GM21576 (cell line): ENCODE data around the gene ZNF562.
A peak's percentile ranks its signal among the peaks of the same experiment; 100 is the strongest.

Experiments
- ATAC-seq: cut with Tn5 transposase; IDR thresholded peaks from one replicate; pipeline ENCODE4 v1.9.1; 2021; ENCODE audit warnings: mild to moderate bottlenecking, moderate library complexity; ENCODE audit not compliant: unreplicated experiment

The ZNF562 gene

DNA sequence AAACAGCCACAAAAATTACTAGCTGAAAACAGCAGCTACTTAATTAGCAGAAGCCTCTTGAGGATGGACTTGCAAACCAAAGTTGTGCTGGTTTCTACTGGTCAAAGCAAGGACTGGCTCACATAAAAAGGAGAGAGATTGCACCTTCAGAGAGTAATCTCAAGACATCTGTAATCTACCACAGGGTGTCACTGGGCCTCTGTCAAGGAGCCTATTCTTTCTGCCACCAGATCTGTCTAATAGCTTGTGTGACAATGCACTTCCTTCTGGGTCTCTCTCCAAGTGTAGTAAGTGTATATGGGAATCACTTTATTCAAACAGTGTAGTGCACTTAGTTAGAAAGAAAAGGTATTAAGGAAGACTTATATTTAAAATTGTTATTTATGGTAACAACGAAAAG lies 29.4 kb downstream of the ZNF562 start:
- no peak for ATAC-seq

DNA sequence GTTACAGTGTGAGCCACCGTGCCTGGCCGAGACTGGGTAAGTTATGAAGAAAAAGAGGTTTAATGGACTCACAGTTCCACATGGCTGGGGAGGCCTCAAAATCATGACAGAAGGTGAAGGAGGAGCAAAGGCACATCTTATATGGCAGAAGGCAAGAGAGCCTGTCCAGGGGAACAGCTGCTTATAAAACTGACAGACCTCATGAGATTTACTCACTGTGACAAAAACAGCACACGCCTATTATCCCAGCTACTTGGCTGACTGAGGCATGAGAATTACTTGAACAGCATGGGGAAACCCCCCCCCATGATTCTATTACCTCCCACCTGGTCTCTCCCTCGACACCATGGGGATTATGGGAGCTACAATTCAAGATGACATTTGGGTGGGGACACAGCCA lies 30.4 kb downstream of the ZNF562 start:
- ATAC-seq = no peak

DNA sequence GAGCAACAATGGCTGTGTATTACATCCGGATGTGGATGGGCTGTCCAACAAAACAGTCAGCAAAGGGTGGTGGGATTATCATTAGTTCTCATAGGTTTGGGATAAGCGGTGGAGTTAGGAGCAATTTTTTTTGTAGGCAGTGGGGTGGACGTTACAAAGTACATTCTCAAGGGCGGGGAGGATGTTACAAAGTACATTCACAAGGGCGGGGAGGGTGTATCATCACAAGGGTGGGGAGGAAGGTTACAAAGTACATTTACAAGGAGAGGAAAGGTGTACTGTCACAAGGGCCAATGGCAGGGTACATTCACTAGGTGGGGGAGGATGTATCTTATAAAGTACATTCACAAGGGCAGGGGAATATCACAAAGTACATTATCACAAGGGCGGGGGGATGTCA lies 33.1 kb downstream of the ZNF562 start:
- ATAC-seq = no peak

DNA sequence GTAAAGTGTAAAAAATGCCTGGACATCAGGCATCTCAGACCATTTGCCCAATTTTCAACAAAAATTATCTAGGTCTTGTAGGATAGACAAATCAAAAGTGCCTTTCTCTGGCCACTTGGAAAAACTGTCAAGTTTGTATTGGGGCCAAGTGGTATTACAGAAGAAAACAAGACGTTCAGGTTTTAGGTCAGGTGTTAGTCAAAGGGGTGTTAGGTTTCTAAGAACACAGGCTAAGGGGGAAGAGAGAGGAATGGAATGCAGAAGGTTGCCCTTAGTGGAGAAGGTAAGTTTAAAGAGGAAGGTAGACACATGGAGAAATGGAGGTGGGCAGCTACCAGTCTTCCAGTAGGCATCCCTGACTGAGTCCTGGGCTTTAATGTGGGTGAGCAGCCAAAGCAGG lies 33.9 kb downstream of the ZNF562 start:
- no peak for ATAC-seq

DNA sequence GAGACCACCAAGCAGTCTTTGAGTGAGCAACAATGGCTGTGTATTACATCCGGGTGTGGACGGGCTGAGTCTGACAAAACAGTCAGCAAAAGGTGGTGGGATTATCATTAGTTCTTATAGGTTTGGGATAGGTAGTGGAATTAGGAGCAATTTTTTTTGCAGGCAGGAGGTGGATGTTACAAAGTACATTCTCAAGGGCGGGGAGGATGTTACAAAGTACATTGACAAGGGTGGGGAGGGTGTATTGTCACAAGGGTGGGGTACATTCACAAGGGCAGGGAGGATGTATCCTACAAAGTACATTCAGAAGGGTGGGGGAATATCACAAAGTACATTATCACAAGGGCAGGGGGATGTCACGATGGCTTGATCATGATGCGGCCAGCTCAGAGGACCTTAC lies 38.9 kb downstream of the ZNF562 start:
- ATAC-seq = no peak

DNA sequence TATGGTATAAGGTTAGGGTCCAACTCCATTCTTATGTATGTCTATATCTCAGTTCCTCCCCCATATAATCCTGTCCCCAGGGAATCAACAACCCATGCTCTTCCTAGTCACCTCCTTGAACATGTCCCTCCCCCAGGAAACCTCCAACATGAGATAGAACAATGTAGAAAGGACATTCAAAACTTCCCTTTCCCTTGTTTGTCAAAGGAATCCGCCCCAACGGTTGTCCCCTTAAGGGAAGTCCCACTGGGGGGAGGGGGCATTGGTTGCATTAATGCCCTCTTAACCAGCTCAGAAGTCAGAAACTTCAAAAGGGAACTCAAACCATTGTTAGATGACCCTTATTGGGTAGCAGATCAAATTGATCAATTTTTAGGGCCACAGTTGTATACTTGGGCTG lies 47.0 kb downstream of the ZNF562 start:
- no peak for ATAC-seq

DNA sequence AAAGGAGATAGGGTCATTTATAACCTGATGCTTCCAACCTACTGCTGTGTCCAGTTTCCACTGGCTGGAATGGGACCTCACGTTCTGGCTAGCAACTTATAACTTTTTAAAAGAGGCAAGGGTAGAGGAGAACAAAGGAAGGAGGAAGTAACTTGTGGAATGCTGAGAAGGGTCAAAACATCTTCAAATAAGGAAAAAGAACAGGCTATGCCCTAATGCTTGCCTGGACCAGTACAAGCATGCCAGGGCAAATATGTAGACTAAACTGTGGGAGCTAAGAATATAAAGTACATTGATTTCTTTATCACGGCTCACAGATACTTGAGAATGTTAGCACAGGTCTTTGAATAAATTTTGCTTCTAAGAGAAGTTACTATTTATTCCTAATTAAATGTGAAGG lies 52.4 kb downstream of the ZNF562 start:
- ATAC-seq = no peak

DNA sequence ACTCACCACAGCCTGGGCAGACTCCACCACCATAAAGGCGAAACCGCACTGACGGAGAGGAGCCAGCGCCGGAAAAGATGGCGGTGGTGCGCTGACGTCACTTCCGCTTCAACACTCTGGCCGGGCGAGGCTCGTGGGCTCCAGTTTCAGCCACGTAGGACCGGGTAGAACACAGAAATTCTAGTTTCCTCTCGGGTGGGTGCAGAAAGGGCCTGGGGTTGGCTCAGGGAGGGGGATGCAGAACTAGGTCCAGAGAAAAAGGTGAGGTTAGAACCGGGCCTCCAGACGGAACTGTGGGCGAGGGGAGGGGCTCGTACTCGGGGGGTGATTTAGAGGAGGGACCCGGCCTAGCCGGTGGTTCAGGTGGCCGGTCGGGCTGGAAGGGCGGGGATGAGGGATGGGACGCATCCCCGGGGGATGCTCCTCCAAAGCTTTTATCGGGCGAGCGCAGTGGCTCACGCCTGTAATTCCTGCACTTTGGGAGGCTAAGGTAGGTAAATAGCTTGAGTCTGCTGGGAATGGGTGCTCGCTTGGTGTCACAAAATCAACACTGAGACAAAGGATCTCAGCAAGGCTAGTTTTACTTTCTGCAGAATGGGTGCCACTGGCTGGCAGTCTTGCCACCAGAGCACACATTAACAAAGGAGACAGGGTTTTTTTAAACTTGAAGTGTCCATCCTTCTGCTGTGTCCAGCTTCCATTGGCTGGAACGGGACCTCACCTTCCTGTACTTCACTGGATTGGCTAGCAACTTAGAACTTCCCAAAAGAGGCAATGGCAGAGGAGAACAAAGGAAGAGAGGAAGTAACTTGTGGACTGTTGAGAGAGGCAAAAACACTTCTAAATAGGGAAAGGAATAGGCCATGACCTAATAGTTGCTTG lies 53.5 kb downstream of the ZNF562 start, which contains the start of gene ZNF561:
Gene ZNF561 (minus strand): TSS at position 77 of the 882 bp plus-strand sequence. CDS start 1,776 bp downstream, outside the sequence.
- peak; percentile 75 for ATAC-seq

DNA sequence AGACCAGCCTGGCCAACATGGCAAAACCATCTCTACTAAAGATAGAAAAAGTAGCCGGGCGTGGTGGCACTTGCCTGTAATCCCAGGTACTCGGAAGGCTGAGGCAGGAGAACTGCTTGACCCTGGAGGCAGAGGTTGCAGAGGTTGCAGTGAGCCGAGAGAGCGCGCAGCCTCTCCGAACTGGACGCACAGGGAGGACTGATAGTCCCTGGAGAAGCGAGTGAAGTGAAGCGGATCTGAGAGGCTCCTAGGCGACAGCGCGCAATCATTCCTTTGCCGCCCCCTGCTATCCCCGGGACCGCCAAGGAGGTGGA lies 54.1 kb downstream of the ZNF562 start:
- ATAC-seq = no peak

DNA sequence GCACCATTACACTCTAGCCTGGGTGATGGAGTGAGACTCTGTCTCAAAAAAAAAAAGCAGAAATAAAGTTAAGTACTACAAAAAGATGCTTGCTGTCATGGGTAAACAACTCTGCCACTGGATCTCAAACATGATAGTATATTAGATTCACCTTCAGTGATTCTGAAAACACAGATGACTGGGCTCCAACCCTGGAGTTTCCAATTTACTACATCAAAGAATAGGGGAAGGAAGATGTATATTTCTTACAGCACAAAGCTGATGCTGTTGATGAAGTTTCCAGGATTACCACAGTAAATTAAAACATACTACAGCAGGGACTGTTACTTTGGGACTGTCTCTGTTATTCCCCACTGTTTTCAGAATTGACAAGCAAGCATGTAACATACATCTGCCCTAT lies 59.1 kb downstream of the ZNF562 start:
- ATAC-seq = no peak

DNA sequence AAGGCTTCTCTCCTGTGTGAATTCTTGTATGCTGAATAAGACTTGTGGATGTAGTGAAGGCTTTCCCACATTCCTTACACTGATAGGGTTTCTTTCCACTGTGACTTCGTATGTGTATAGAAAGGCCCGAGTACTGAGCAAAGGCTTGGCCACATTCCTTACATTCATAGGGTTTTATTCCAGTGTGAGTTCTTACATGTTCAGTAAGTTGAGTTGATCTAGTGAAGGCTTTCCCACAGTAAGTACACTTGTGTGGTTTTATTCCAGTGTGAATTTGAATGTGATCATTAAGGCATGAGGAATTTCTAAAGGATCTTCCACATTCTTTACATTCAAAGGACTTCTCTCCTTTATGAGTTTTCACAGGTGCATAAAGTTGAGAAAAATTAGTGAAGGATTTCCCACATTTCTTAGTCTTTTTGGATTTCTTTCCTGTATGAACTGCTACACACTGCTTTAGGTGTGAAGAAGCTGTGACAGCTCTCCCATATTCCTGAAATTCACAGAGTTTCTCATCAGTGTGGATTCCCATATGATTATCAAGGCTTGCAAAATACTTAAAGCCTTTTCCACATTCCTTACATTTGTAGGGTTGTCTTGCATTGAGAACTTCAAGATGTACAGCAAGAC lies 64.3 kb downstream of the ZNF562 start:
- no peak for ATAC-seq

DNA sequence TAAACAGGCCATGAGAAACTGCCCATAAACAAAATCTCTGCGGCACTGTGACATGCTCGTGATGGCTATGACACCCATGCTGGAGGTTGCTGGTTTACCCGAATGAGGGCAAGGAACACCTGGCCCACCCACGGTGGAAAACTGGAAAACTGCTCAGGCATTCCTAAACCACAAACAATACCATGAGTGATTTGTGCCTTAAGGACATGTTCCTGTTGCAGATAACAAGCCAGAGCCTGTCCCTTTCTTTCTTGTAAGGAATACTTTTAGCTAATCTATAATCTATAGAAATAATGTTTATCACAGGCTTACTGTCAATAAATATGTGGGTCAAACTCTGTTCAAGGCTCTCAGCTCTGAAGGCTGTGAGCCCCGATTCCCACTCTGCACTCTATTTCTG lies 66.0 kb downstream of the ZNF562 start:
- ATAC-seq = no peak

DNA sequence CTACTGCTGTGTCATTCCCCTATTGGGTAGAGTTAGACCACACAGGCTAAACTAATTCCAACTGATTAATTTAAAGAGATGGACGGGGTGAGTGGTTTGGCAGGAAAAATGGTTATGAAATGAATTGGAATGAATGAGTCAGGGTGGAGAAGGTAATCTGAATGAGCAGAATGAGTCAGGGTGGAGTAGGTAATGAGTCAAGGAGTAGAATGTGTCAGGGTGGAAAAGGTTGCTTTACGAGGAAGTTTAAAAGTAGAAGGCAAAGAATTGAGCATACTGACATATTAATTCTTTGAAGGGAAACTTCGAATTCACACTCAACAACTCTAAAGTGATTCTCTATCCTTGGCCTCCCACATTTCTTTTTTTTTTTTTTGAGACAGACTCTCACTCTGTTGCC lies 77.9 kb downstream of the ZNF562 start:
- no peak for ATAC-seq
